ENCODE data around the gene PEAR1.
"Not testable (repeated sequence)": the region's sequence is repeated elsewhere in the genome, so short reads cannot be mapped to it uniquely, and the experiment has no call there.

PEAR1 gene

GRCh38 chr1:156923670-156924477, 30.4 kb downstream of the PEAR1 start:
- DNase-seq: peak; percentile 24

GRCh38 chr1:156924478-156925153, 31.1 kb downstream of the PEAR1 start:
- no peak for DNase-seq

DNA sequence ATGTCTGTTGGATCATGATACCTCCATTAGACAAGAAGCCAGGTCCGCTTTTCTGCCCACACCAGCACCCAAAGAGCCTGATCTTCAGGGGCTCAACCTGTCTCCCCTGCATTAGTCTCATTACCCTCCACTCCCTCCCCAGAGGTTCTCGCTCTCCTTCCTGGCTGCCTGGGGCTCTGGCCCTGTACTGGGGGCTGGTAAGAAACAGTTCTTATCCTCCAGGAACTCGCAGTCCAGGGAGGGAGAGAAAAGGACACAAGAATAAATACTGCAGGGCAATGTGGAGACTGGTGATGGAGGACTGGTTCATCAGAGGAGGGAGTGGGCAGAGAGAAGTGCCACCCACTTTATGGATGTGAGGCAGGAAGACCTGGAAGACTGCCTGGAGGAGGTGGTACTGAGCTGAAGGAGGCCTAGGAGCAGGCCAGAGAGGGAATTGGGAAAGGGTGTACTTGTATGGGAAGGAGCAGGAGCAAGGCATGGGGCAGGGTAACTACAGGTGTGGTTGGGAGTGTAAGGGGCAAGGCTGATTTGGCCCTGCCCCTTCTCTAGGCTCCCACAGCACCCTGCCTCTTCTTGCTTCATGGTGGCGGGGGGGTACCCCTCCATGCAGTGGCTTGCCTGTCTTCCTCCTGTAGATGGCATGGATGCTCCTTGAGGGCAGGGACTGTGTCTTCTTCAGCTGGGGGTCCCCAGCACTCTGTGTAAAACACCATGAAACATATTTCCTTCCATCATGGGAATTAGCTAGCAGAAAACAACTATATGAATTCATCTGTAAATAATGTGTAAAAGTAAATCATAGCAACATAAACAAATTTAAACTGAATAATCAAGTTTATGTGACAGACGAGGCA, 31.9 kb downstream of the PEAR1 start:
- DNase-seq: no peak

GRCh38 chr1:156926175-156926574, 32.7 kb downstream of the PEAR1 start:
- DNase-seq: peak; percentile 97

DNA sequence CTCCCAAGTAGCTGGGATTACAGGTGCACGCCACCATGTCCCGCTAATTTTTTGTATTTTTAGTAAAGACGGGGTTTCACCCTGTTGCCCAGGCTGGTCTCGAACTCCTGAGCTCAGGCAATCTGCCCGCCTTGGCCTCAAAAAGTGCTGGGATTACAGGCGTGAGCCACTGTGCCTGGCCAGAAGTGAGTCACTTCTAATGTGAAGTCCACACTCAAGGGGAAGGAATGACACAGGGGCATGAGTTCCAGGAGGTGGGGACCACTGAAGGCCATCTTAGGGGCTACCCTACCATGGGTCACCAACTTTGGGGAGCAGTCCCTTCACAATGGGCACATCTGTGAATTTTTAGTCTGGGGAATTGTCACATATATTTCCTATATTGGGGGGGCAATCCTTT, 33.2 kb downstream of the PEAR1 start:
- DNase-seq: not testable (repeated sequence)

DNA sequence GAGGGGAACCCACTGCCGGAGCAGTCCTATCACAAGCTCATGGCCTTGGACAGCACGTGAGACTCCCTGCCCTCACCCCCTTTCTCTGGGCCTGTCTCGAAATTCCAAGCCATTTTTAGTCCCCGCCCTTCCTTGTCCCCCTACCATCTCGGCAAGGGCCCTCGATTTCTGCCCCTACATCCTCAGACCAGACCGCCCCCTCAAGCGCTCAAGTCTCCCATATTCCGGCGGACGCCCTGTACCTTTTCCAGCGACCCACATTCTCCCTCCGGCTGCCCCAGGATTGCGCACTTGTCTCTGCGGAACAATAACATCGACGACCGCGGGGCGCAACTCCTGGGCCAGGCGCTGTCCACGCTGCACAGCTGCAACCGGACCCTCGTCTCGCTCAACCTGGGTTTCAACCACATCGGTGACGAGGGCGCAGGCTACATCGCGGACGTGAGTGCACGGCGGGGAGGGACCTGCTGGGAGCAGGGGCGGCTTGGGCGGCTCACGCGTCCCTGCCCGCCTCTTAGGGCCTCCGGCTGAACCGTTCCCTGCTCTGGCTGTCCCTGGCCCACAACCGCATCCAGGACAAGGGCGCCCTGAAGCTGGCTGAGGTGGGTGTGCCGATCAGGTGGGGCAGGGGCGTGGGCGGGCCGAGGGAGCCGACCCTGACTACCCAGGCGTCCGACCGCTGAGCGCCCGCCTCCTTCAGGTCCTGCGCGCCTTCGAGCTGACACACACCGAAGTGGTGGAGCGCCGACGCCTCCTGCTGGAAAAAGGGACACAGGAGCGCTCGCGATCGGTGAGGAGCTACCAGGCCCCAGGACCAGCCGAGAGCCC, 33.9 kb downstream of the PEAR1 start:
- peak; percentile 91 for DNase-seq

- DNase-seq: no peak
These were observed 34.6 kb downstream of the PEAR1 start for GRCh38 chr1:156928043-156928602.

- no peak for DNase-seq
These were observed 36.2 kb downstream of the PEAR1 start for GRCh38 chr1:156929596-156930238.

DNA sequence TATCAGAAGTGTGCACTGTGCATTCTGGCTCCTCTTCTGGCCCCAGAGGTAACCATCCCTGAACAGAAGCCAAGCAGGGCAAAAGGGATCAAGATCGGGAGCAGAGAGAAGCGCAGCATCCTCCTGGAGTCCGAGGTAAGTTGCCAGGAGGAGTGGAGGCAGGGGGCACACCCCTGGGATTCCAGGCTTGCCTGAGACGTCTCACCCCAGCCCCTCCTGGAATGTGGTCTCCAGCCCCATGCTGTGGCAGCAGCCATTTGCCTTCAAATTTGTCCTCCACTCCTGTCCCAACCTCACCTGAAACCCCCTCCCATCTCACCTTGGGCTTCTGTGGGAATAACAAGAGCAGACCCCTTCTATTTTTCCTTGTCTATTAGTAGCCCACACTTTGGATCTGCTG, 37.0 kb downstream of the PEAR1 start:
- DNase-seq: no peak

- DNase-seq: no peak
These were observed 37.9 kb downstream of the PEAR1 start for GRCh38 chr1:156931211-156931952.

DNA sequence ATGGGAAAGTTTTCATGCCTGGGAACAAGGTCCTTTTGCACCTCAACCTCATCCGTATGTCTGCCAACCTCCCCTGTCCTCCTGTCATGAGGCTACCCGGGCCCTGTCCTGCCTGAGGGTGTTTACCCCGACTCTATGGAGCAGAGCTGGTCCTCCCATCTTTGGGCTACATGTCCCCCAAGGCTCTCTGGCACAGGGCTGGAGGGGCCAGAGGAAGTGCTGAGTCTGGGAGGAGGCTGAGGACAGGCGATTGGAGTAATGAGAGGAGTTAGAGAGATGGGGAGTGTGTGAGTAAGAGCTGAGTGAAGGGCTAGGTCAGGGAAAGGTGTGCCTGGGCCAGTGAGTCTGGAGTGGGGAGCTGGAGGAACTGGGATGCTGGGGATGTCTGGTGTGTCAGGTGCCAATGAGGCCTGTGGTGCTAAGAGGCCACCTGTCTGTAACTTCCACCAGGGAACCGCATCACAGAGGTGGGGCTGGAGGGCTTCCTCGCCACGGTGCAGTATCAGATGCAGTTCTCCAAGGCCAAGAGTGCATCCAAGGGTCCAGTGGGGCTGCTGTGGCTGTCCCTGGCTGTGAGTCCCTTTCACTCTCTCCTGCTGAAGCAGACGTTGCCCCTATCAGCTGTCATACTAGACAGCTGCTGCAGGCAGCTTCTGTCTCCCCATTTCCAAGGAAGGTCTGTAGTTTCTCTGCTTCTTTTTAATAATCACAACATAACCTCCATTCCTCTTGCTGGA, 38.6 kb downstream of the PEAR1 start:
- no peak for DNase-seq

DNA sequence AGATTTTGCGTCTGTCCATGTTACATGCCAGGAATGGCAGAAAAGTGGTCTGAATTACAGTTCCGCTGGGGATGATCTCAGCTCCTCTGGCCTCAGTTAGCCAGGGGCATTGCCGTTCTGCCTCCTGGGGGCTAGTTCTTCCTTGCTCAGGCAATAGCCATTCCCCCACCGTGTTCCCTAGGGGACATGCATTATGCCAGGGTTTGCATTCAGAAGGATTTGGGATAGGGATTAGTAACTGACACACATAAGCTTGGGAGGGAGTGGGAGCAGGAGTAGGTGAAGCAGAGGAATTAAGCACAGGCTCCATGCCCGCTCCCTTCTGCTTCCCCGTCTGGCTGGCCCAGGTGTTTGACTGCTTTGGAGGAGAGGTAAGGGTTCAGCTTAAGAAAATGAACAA, 39.6 kb downstream of the PEAR1 start:
- no peak for DNase-seq

DNA sequence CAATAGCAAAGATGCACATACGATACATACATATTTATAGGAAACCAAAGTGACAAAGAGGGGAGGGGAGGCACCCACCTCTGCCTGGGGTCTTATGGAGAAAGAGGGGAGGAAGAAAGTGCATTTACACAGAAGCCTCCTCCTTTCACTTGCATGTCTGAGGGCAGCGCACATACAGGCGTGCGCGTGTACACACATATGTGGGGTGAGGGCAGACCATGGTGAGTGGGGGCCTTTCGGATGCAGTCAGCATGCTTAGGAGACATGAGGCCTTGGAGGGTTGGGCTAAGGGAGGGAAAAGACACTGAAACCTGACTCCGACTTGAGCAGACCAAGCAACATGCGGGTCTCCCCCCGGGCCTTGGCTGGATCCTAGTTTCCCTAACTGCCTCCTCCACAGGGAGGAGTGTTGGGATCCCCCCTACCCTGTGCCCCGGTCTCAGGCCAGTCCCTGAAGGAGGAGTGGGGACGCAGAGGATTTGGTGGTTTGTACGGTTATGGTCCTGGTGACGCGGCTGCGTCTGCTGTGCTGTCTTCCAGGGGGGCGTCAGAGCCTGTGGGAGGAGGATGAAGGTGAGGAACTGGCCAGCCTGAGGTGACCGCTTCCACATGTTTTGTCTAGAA, 42.1 kb downstream of the PEAR1 start:
- no peak for DNase-seq

GRCh38 chr1:156936191-156936590, 42.7 kb downstream of the PEAR1 start:
- DNase-seq: no peak

- DNase-seq: no peak
These were observed 43.3 kb downstream of the PEAR1 start for GRCh38 chr1:156936721-156937220.

DNA sequence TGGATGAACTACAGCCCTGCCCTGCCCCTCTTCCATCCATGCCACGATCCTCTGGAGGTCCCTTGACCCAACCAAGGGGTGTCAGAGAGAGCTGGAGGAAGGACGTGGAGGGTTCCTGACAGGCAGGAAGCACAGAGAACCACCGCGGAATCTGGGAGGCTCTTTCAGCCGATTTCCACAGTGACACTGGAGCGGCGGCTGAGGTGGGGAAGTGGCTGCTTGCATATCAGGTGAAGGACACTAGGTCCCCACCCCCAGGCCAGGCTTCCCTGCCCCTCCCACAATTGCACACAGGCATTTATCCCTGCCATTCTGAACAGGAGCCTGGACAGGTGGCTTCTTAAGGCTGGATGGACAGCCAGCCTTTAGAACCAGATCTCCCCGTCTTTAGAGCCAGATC, 44.4 kb downstream of the PEAR1 start:
- no peak for DNase-seq

DNA sequence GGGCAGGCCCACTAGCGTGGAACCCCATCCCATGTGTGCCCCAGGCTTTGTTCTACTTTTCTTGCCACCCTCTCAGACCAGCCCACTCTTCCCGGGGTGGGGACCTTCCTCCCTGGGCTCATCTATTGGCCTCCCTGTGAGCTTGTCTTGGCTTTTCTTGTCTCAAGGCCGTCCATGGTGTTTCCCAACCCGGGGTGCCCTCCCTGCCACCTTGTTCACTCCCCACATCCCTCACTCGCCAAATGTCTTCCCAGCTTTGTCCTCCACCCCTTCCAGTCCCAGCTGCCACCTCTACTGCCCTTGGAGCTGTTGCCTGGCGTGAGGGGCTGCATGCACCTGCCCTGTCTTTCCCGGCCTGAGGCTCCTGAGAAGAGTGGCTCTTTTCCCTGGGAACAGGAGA, 45.3 kb downstream of the PEAR1 start:
- no peak for DNase-seq

DNA sequence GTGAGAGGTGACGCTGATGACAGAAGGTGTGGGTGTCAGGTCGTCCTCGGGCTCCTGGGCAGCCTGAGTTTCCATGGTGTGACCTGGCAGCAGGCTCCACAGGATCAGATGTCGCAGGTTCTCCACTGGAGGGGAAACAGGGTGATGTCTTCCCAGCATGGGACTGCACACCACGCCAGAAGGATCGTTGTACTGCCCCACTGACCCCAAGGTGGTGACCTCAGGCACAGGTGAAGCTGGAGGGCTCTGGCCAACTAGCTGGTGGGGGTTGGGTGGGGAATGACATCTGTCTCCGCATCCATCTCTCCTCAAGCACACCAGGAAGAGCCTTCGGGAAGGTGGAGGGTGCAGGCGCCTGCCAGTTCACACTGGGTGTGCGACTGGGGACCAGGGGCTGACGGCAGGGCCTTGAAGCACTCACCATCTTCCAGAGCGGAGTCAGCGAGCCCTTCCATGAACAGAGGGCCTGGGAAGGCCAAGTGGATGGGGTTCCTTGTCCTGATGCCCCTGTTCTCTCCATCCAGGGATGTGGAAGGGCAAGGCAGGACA, 46.3 kb downstream of the PEAR1 start:
- DNase-seq: no peak

- DNase-seq: no peak
These were observed 48.2 kb downstream of the PEAR1 start for GRCh38 chr1:156941675-156942074.
